Measurements from ENCODE around the gene ABHD5. TPM values are rescaled to one million over a fixed set of nuclear protein-coding genes. Genes with fewer than 3 reads are reported as not detected.

ABHD5 gene
- polyA plus RNA-seq, 12 donors: 8.2 to 15.5 (median 10.4) TPM; not detected in 1

GRCh38 chr3:43707998-43708397 is 17.3 kb downstream of the ABHD5 start:
- no peak for DNase-seq

DNA sequence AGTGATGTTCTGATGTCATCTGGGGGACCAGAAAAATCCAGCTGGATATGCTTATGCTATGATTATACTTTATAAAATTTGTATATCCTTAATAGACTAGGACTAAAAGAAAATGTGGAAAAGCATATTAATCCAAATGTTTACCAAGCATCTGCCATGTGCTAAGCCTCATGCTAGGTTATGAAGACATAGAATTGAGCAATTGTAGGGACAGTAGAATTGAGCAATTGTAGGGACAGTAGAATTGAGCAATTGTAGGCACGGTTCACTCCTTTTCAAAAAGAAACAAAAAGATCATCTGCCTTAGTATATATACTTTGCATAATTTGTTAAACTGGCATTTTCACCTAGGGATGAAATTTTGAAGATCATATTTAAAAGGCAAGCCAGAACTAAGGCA is 18.3 kb downstream of the ABHD5 start:
- no peak for DNase-seq

- DNase-seq: no peak
Observed at GRCh38 chr3:43710607-43711006, 19.9 kb downstream of the ABHD5 start.

DNA sequence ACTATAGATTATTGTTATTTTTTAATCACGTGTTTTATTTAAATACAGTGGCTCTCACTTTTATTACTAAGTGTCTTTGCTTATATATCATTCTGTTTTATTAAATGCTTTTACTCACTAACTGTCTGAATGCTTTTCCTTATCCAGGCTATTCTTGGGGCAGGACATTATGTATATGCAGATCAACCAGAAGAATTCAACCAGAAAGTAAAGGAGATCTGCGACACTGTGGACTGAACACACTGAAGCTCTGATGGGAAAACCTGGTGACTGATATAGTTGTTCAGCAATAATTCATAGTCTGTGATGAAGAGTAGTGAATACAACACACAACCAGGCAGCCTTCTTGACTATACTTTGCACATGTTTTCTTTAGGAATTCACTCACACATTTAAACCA is 27.6 kb downstream of the ABHD5 start:
- no peak for DNase-seq

DNA sequence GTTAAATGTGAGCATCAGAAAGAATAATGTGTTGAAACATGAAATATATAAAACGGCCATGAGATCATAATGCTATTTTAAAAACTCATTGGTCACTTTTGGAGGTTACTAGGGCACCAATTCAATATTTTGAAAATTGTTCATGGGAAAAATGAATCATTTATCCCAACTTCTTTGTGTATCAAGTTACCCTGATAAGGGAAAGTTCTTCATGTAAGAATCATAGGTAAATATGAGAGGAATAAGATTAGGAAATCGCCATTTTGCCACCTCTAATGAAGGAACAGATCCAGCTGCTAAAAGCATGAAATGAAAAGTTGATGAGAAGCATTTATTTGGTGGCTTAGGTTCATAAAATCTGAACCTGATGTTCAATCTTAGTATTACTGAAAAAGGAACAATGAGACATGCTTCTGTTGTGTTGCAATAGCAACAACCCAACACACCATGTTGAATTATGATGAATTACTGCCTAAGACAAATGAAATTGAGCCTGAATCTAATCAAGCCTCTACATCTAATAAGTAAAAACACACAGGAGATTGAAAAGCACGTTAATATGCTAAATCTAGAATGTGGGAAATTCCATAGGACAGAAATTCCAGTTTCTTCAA is 32.5 kb downstream of the ABHD5 start:
- DNase-seq: no peak

GRCh38 chr3:43726521-43726920 is 35.8 kb downstream of the ABHD5 start:
- no peak for DNase-seq

GRCh38 chr3:43727930-43728329 is 37.2 kb downstream of the ABHD5 start:
- no peak for DNase-seq

DNA sequence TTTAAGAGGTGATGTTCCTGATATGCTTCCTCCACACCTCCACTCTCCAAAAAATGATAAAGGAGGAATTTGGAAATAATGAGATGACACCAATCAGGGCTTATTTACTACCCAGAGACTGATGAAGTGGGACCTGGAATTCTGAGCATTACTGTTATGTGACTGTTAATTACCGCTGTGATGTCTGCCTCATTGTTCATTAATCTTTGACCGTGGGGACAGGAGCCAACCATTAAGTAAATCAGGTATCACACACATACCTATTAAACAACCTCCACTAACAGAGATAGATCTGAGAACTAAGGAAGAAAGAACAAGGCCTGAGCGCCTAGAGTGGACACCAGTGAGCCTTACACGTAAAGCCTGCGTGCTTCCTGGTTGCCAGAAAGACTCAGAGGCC is 37.7 kb downstream of the ABHD5 start:
- DNase-seq: no peak

DNA sequence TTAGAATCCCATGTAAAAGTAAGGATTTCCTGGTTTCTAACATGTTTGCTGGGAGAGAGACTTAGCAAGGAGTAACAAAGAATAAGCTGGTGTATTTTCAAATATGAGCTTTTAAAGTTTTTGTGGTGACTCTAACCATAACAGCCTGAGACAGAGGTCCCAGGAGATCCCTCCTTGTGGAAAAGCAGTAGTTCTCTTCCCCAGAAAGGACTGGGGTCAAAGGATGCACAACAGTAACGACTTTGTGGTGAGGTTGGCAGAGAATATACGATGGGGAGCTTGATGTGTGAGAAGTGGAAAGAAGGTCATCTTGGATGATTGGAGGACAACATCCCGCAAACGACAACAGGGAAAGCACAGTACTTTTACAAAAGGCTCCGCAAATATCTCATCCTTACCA is 38.2 kb downstream of the ABHD5 start:
- DNase-seq: no peak

DNA sequence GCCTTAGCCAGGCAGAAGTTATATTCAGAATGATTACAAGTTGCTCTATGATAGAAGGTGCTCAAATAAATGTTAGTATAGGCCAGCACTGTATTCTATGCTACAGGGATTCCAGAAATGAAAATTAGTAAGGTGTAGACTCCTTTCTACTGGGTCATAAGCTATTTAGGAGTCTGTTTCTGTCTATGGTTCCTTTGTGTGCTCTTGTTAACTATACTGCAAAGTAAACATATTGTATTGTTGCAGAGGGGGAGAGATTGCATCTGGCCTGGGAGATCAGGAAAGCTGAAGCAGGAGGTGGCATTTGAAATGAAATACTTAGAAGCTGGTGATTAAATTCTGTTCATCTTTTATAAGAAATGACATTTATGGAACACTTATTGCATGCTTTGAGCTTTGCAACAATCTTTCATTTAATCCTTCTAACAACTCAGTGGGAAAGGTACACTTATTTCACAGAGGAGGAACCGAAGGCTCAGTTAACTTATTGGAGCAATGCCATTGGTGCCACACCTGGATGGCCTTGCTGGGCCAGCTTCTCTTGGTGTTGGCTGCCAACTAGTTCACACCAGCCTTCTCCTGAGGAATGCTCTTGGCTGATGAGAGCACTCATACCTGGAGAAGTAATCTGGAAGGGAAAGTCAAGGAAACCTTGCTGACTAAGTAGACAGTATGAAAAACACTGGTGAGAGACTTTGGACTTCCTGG is 39.1 kb downstream of the ABHD5 start:
- no peak for DNase-seq

DNA sequence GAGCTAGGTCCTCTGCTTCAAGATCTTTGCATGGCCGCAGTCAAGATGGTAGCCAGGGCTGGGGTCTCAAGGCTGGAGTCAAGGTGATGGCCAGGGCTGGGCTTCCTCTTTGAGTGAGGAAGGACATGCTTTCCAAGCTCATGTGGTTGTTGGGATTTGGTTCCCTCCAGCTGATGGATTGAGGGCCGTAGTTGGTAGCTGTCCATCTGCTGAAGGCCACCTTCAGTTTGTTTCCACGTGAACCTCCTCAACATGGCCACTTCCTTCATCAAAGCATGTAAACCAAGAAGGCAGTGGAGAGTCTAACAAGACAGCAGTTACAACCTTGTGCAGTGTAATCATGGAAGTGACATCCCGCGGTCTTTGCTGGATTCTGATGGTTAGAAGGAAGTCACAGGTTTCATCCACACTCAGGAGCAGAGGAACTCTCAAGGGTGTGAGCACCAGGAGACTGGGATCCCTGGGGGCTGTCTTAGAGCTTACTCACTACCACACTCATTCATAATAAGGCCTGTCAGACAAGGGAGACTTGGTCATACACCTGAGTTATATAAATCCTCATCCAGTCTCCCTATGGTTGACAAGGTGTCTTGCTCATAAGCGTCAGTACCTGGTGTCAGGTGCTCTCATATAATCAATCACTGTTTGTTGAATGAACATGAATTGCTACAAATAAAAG is 42.1 kb downstream of the ABHD5 start:
- no peak for DNase-seq

DNA sequence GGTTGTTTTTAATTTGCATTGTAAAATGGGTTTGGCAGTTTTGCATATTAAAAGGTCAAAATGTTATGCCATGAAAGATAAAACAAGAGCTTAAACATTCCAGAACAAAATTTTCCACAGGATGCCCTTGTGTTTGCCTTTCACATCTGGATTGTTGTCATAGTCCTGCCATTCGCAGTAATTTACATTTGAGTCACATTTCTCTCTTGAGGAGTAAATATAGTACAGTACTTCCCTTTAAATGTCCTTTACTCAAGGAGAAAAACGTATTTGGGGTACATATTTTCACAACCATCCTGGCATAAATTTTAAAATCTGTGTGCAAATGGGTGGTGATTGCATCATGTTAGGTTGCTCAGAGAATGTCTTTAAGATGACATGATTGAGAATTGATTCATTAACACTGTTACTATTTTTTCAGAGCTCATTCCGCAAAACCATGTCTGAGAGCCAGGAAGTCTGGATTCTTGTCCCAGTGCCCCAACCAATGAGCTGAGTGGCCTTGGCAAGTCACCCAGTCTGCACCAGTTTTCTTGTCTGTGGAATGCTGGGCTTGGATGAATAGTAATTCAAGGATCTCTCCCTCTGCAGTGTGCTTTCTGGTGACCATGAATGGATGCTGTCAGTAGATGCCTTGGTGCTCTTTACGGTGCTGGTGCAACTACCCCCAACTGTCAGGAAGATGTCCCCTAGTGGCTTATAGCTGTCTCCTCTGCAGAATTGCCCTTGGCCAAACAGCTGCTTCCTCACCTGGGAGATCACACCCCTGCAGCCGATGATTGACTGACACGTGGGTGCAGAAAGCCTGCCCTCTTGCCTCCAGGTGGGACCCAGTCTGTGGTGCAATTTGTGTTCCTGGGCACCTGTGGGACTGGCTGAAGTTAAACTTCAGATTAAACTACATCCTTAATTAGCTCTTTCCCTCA is 43.0 kb downstream of the ABHD5 start:
- DNase-seq: no peak

DNA sequence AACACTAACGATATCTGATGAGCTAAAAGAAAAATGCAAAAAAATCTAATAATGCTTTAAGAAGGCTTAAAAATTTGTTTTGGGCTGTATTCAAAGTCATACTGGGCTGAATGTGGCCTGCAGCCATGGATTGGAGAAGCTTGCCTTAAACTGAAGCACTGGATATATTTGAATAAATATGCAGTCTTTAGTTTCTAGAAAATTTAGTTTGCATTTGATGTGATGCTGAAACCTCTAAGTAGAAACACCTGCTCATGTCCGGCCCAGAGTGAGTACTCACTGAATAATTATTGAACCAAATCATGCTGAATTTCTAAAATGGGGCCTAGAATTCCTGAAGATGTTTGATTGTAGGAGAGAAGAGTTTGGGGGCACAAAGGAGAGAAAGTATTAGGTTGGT is 43.9 kb downstream of the ABHD5 start:
- no peak for DNase-seq

GRCh38 chr3:43735618-43736017 is 44.9 kb downstream of the ABHD5 start:
- DNase-seq: no peak

DNA sequence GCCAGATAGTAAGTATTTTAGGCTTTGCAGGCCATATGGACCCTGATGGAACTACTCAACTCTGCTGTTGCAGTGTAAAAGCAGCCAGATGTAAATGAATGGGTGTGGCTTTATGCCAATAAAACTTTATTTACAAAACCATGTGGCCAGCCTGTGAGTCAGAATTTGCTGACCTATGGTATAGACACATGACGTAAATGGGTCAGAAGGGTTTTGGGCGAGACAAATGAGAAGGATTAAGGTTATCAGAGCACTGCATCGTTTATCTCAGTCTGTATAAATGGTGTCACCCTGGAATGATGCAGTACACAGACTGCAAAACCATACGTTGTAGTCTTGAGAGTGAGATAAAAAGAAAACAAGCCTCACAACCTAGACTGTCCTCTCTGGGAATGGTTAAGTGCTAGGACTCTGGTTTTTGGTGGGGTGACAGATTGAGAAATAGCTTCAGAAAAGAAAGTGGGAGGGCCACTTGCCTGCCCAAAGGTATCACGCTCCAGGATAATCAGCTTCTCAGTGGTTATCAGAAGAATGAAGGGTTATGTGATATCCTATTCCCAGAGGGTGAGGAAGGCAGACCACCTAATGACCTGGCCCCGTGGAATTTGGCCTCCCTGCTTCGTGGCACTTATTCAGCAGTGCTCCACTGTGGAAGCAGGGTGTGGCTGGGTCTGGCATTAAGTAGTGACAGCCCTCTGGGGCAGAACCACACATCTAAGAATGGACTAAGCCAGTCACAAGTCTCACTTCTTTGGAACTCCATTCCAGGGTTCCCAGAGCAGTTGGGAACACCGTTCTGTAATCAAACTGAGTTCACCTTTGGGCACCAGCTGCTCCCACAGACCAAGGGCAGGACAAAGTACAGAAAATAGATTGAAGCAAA is 46.1 kb downstream of the ABHD5 start:
- no peak for DNase-seq

DNA sequence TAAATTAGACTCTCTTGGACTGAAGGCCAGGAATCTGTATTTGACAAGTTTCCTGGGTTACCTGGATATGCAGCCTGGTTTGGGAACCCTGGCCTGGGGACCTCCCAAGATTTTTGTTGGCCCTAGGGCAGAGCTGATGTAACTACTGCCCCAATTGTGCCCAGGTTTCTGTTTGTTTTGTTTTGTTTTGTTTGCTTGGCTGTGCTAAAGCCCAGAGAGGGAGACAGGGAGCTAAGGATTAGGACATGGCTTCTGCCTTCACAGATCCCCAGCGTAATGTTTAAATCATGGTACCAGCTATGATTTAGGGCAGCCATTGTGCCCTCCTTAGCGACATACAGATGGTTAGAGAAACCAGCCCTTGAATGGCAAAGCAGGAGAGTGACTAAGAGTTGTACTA is 47.6 kb downstream of the ABHD5 start:
- no peak for DNase-seq

DNA sequence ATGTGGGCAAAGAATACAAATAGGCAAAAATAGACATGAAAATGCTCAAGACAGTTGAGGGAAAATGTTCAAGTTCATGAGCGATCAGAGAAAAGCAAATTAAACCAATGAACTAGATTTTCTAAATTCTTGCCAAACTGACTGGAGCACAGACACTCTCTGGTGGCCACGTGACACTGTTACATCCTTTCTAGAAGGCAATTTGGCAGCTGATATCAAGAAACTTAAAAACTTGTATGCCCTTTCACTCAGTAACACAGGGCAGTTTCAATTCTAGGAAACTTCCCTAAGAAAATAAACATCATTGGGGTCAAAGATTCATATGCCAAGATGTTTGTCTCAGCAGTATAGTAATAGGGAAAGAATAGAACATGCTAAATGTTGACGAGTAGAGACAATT is 52.2 kb downstream of the ABHD5 start:
- DNase-seq: no peak

DNA sequence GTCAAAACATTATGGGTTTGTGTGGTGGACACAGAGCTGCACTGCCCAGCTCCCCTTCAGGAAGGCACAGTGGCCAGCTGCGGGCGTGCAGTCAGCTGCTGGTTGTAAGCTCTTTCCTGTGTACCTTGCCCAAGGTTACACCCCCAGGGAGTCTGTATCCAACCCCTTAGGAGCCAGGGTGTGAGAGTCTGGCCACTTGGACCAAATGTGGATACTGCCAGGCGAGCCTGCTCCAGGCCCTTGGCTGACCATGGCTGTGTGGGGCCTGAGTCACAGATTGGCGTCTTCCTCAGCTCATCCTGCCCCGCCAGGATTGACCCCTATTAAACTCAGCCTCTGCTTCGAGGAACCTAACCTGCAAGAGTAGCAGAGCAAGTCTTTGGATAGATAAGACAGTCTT is 56.9 kb downstream of the ABHD5 start:
- no peak for DNase-seq

GRCh38 chr3:43748179-43748578 is 57.4 kb downstream of the ABHD5 start:
- DNase-seq: no peak

DNA sequence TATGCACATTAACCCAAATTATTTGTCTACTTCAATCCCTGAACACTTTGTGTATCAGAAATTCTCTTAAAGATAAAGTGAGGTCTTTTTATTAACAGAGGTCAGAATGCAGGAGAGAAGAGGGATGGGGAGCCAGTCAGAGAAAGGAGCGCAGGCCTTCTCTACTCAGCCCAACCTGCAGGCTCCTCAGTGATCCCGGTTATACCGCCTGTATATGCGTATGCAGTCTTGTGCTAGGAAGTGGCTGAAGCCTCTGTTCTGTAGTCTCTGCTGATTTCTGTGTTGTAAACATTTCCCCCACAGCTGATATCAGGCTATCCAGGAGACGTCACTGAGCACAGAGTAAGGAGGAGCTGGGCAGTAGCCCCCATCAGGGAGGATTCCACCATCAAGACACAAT is 57.9 kb downstream of the ABHD5 start:
- no peak for DNase-seq

DNA sequence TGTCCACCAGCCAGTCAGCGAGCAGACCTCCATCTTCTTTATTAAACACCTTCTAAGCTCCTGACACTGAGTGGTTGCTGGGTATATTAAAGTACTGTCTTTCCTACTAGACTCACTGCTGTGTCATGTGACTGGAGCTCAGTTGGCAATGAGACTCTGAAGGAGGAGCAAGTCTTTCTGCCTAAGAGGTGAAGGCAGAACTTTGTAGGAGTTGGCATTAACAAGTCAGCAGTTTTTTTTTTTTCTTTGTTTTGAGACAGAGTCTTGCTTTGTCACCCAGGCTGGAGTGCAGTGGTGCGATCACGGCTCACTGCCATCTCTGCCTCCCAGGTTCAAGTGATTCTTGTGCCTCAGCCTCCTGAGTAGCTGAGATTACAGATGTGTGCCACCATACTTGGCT is 62.2 kb downstream of the ABHD5 start:
- DNase-seq: no peak

All from muscle of arm (tissue), 12 donors.